Muscle of back (tissue), 11 donors: ENCODE measurements around the gene MITF. TPM values are rescaled to one million over a fixed set of nuclear protein-coding genes. Genes with fewer than 3 reads are reported as not detected.
A peak's percentile ranks its signal among the peaks of the same experiment; 100 is the strongest.

Experiments used
- DNase-seq, 3 donors: peaks; one replicate each; pipeline versions ENCODE4 v3.0.0 to v3.0.0-alpha.2; 2013
- polyA plus RNA-seq, 10 donors: library from polyadenylated mRNA; unstranded; fragments of 120-200 nt; gene quantifications; one replicate each; pipeline ENCODE4 v1.2.1, GENCODE V29; 2013; ENCODE audit not compliant: insufficient read length in 10 of 10

Gene MITF
- polyA plus RNA-seq, 10 donors: 4.2 to 14.9 (median 6.2) TPM

DNA sequence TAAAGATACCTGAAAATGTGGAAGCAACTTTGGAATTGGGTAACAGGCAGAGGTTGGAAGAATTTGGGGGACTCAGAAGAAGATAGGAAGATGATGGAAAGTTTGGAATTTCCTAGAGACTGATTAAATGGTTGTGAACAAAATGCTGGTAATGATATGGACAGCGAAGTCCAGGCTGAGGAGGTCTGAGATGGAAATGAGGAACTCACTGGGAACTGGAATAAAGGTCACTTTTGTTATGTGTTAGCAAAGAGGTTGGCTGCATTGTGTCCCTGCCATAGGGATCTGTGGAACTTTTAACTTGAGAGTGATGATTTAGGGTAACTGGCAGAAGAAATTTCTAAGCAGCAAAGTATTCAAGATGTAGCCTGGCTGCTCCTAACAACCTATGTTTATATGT, 13.0 kb downstream of the MITF start:
- no peak for DNase-seq

- no peak for DNase-seq
These were observed 14.0 kb downstream of the MITF start for GRCh38 chr3:69753179-69753775.

- DNase-seq: no peak
These were observed 16.5 kb downstream of the MITF start for GRCh38 chr3:69755795-69756194.

- no peak for DNase-seq
These were observed 22.9 kb downstream of the MITF start for GRCh38 chr3:69761896-69762767.

- DNase-seq: no peak
These were observed 23.5 kb downstream of the MITF start for GRCh38 chr3:69762768-69763229.

- no peak for DNase-seq
These were observed 24.2 kb downstream of the MITF start for GRCh38 chr3:69763458-69763857.

GRCh38 chr3:69764121-69764741, 25.0 kb downstream of the MITF start:
- DNase-seq: peak in 2 of 3 donors; percentile 50 to 65

DNA sequence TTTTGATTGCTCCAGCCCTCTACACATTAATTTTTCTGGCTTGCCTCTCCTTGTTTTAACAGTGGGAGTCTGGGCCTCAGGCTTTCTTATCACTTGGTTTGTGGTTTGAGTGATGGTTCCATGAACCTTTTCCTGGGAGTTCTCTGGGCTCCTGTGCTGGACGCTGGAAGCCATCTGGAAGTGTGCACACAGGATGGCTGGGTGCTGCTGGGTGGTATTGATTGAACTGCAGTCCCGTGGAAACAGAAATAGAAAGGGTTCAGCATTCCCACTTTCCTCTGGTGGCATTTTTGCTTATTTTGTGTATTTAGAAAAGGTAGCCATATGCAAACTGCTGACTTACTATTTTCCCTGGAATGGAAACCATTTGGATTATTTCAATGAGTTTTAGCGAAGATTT, 25.6 kb downstream of the MITF start:
- DNase-seq: no peak

DNA sequence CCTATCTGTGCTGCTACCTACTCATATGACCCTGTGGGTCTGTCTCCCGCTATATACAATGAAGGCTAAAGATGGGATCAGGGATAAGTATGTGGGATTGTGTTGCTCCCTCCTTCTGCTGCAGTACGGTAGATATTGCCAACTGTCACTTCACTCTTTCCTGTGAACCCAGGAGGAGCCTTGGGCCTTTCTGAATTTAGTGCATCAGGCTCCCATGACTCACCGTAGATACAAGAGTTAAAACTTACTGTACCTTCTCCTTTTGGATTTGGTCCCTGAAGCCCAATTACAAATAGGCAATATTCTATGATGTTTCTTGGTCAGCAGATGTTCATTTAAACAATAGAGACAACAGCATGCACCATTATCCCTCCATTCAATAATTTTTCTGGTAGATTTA, 27.4 kb downstream of the MITF start:
- DNase-seq: no peak

- DNase-seq: peak in 2 of 3 donors; percentile 58 to 59
These were observed 28.3 kb downstream of the MITF start for GRCh38 chr3:69767571-69767970.

GRCh38 chr3:69768438-69768837, 29.2 kb downstream of the MITF start:
- no peak for DNase-seq

- DNase-seq: no peak
These were observed 31.0 kb downstream of the MITF start for GRCh38 chr3:69770219-69770618.

- no peak for DNase-seq
These were observed 31.8 kb downstream of the MITF start for GRCh38 chr3:69770976-69771634.

- DNase-seq: no peak
These were observed 33.0 kb downstream of the MITF start for GRCh38 chr3:69772152-69772867.

DNA sequence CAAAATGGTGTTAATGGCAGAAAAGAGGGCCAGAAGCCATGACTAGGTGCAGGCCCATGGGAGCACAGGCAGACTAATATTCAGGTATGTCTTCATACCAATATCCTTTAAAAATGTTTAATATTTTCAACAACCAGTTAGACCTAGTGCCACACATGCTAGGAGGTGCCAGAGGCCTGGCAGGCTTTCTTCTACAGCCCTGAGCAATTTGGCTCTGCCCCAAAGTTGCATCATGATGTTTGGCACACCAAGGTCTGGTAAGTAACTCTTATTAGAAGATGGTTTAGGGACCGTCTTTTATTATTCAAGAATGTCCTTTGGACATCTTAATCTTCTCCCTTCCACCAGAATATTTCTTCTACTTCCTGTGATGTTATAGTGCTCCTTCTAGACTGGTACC, 34.8 kb downstream of the MITF start:
- no peak for DNase-seq

GRCh38 chr3:69775751-69776150, 36.5 kb downstream of the MITF start:
- DNase-seq: no peak

- DNase-seq: no peak
These were observed 37.0 kb downstream of the MITF start for GRCh38 chr3:69776289-69776688.

DNA sequence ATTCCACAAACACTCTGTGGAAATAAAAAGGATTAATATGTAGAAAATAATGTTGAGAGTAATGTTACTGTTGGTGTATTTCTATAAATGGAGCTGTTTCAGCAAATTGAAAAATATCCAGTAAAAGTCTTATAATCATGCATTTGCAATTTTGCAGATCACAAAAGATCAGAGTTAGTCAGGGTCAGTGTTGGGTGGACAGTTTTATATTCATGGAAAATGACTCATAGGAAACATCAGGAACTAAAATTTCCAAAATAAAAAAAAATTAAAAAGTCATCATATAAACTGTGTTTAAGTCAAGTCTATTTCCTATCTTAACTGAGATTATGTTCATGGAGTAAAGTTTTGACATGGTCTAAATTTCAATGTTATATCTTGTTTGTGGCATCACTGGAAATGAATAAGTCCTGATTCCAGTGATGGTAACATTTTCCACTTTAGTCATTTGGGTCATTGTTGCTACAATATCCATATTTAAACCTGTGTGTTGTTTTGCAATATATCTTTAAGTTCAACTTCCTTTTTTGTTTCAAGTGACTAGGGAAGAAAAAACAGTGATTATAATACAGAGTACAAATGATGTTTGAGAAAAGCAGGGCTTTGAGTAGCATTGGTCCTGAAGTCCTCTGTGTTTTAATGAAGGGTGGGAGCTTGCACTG, 37.8 kb downstream of the MITF start:
- no peak for DNase-seq

DNA sequence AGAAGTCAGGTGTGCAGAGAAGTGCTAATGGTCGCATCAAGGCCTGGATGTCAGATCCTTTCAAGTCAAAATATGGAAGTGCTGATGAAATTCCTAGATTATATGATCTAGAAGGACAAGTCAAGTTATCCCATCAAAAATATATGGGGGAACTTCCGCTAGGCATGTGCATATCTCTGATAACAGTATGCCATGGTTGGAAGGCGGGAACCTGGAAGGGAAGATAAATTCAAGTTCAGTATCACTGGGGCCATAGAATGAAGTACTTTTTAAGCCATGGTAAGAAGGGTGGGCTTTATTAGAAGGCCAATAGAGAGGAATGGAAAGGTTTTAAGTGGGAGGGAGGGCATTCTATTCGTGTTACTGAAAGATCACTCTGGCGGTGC, 38.3 kb downstream of the MITF start:
- DNase-seq: no peak

DNA sequence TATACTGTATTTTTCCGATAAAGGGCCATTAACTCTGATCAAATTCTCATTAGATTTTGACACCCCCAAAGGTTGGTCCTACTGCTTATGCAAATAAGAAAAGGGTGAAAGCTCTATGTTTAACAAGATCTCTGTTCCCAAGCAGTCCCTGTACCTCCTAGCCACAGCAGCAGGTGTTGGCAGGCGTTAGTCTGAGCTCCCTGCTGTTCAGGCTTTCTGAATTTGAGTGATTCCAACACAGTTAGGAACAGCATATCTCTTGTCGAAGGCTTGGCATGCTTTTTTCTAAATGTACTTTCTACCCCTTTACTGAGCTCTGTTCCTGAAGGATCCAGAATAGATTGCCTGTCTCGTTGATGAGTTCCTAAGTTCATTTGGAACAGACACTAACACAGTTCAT, 42.3 kb downstream of the MITF start:
- DNase-seq: no peak

- no peak for DNase-seq
These were observed 45.8 kb downstream of the MITF start for GRCh38 chr3:69784954-69785514.
